GM21367 (cell line): ENCODE data around the gene SLC39A3.

Source experiments
- ATAC-seq: cut with Tn5 transposase; IDR thresholded peaks from one replicate; pipeline ENCODE4 v1.9.1; 2021; ENCODE audit not compliant: unreplicated experiment

Gene SLC39A3

DNA sequence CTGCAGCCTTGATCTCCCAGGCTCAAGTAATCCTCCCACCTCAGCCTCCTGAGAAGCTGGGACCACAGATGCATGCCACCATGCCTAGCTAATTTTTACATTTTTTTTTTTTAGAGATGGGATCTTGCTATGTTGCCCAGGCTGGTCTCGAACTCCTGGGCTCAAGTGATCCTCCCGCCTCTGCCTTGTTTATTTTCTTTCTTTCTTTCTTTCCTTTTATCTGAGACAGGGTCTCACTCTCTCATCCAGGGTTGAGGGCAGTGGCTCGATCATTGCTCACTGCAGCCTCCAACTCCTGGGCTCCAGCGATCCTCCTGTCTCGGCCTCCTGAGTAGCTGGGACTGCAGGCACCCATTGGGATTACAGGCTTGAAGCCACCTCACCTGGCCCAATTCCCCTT, 33.6 kb downstream of the SLC39A3 start:
- no peak for ATAC-seq

DNA sequence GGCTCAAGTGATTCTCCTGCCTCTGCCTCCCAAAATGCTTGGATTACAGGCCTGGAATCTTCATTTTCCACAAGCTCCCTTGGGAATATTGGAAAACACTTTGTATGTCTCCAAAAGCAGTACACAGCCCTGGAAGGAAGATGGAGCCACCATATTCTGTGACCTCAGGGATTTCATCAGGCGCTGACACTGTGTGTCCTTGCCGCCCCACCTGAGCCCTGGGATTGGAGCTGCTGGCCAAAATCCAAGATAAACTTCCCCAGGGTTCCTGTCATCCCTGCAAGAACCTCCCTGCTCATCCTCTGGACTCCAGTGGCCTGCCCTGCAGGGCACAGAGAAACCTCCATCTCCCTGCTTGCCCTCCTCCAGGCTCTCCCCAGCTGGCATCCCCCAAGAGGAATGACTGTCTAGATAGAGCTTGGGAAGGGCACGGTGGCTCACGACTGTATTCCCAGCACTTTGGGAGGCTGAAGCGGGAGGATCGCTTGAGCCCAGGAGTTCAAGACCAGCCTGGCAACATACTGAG, 36.1 kb downstream of the SLC39A3 start:
- ATAC-seq: no peak

DNA sequence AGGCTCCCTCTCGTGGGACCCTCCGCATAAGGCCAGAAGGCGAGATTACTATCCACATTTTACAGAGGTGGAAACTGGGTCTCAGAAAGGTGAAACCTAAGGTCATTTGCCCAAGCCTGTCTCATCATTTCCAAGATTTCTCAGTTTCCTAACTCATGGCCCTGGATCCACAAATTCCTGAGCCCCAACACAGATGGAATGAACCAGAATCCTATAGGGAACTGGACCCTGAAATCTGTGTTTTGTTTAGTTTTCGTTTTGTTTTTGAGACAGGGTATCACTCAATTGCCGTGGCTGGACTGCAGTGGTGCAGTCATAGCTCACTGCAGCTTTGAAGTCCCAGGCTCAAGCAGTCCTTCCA, 36.8 kb downstream of the SLC39A3 start:
- no peak for ATAC-seq

DNA sequence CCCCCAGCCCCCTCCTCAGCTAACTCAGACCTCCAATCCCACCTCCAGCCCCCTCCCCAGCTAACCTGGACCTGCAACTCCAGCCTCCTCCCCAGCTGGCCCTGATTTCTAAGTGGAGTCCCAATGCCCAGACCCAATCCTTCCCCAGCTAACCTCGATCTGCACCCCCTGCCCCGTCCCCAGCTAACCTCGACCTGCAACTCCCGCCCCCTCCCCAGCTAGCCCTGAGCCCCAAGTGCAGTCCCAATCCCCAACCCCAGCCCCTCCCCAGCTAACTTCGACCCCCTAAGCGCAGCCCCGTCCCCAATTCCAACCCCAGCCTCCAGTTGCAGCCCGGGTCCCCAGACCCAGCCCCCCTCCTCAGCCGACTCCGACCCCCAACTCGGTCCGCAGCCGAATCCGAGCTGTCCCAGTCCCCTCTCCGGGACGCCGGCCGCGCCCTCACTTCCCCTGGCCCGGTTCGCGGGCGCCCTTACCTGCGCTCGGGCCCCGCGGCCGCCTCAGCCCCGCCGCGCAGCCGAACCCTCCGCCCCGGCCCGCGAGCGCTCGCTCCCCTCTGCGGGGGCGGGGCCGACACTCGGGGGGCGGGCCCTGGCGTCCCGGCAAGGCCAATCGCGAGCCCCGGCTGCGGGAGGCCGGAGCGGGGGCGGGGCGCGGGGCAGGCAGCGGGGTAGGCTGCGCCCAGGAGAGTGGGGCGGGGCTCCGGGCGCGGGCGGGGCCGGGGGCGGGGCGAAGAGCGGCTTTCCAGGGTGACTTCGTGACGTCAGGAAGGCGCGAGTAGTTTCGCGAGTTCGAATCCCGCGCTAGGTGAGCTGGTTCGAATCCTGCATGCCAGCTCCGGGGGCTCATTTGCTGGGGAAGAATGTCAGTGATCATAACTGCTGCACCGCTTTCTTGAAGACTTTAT, 37.4 kb downstream of the SLC39A3 start, which contains the start of gene GNG7:
Gene GNG7, minus strand, starts transcription at position 525 of the 907 bp plus-strand sequence. CDS start 182,006 bp downstream, outside the sequence.
- ATAC-seq: peak; percentile 36

DNA sequence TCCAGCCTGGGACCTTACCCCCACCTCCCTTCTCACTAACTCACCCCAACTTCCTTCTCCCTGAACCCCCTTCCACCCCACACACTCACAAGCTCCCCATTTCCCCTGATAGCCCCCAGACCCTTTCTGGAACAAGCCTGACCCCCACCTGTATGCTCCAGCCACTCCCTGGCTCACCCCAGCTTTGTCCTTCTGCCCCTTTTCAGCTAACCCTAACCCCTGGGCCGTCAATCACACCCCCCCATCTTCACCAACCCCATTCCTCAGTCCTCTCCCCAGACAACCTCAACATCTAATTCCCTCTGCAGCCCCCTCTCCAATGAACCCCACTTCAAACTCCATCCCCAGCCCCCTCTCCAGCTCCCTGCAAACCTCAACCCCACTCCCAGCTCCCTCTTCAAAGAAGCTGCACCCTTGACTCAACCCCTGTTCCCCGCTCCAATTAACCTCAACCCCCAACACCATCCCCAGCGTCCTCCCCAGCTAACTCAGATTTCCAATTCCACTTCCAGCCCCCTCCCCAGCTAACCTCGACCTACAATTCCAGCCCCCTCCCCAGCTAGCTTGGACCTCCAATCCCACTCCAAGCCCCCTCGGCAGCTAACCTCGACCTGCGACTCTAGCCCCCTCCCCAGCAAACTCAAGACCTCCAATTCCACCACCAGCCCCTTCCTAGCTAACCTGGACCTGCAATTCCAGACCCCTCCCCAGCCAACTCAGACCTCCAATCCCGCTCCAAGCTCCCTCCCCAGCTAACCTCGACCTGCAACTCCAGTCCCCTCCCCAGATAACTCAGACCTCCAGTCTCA, 38.3 kb downstream of the SLC39A3 start:
- no peak for ATAC-seq

DNA sequence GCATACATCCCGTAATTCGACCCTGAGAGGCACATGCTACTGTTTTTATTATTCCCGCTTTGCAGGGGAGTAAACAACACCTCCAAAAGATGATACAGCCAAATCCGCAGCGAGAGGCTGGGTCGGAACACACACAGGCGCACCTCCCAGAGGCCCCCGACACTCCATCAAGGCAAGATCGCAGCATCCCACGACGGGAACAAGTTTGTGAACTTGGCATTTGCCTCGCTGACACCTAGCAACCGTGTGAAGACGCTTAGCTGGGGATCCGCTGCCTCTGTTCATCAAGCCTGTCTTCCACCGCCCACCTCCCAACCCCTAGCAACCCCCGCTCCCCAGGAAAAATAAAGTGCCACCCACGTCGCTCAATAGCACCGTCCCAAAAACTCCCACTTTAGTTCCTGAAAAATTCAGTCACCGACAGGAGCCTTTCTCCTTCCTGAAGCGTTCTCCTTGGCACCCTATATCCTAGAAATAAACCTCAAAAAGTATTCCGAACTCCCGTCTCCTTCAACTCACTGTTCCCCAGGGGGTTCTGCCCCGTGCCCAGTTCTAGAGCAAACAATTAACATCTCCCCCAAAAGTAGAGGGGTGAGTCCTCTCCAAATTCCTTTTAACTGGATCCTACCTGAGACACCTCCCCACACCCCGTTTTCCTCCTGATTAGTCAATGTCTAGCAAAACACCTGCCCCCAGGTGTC, 39.0 kb downstream of the SLC39A3 start:
- no peak for ATAC-seq

DNA sequence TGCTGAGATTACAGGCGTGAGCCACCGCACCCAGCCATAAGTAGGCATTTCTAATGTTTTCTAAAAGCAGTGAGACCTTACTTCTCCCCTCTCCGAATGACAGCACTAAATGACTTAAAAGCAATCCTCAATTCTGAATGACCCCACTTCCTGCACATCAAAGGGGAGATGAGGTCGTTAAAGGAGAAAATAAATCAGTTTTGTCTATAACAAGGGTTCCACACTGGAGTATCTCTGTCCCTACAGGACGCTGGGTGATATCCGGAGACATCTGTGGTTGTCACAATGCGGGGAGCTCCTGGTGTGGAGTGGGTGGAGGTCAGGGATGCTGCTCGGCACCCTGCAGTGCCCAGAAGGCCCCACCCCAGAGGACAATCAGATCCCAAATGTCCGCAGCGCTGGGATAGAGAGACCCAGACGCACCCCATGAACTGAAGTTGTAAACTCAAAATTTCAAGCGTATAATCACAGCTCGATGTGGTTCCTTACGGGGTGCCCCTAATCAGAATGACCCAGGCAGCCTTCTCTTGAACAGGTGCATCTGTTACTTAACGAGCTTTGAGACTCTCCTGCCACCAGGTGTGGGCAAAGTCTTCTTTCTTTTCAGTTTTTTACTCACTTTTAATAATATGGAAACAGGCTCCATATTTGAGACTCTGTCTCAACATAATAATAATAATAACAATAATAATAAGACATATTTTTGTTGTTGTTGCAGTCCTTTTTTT, 40.2 kb downstream of the SLC39A3 start:
- ATAC-seq: no peak

DNA sequence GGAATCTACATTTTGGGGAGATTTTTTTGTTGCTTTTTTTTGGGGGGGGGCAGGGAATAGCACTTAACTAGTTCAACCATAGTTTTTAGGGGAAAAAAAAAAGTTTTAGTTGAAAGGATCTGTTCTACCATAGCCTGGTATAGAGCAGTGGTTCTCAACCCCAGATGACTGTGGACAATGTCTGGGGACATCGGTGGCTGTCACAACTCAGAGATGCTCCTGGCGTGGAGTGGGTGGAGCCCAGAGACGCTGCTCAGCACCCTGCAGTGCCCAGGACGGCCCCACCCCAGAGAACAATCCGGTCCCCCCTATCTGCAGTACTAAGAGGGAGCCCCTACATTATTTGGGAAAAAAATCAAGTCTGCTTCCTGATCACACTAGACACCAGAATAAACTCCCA, 45.6 kb downstream of the SLC39A3 start:
- no peak for ATAC-seq

DNA sequence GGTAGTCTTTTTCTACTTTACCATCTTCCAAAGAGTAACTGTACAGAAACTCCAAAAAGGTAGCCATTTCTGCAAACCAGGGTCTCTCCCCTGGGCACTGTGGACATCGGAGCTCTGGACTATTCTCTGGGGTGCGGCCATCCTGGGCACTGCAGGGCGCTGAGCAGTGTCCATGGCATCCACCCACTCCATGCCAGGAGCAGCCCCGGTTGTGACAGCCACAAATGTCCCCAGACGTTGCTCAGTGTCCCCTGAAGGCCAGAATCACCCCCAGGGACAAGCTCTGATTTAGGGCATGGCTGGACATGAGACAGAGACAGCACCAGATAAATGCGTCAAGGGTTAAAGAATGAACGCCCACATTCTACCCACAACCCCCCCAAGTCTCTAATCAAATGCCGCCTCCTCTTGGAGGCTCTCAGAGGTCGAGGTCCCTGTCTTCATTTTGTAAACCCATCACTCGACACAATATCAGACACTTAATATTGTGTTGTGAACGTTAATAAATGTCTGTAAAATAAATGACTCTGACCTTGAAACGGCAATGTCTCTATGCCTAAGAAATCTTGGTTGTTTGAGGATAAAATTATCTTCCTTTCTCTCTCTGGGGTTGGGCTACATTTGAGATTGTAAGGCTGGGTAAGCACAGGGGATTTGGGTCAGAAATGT, 46.2 kb downstream of the SLC39A3 start:
- ATAC-seq: no peak

DNA sequence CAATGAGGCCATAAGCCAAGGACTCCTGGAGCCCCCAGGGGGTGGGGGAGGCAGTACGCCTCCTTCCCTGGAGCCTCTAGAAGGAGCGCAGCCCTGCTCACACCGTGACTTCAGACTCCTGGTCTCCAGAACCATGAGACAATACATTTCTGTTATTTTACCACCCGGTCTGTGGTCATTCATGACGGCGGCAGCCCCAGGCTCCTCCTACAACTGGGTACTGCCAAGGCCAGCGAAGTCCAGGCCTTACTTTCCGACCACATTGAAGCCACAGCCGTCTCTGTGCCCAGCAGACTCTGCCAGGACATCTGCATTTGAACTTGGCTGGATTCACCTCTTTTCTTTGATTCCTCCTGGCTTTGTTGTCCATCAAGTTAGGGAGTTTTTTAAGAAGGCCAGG, 47.9 kb downstream of the SLC39A3 start:
- ATAC-seq: no peak

DNA sequence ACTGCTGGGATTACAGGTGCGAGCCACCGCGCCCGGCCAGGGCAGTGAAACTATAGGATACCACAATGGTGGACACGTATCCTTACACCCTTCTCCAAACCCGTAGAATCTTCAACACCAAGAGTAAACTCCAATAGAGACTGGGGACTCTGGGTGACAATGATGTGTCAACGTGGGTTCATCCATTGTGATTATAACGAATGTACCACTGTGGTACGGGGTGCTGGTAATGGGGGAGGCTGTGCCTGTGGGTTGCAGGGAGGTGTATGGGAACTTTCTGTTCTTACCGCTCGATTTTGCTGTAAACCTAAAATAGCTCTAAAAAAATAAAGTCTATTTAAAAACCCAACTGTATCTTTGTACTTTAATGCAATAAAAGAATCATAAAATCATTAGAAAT, 49.0 kb downstream of the SLC39A3 start:
- ATAC-seq: no peak

DNA sequence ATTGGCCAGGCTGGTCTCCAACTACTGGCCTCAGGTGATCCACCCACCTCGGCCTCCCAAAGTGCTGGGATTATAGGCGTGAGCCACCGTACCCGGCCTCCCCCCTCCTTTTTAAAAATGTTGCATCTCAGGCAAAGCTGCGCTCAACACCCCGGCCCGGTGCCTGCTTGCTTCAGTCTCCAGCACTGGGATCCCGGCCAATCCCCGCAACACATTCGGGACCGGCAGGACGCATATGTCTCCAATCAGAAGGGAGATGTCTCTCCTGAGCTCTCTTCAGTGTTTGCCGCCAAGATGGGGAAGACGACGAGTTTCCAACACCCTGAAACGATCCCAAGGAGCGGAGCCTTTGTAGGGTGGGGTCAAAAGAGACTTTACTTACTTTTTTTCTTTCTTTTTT, 53.5 kb downstream of the SLC39A3 start:
- ATAC-seq: no peak

DNA sequence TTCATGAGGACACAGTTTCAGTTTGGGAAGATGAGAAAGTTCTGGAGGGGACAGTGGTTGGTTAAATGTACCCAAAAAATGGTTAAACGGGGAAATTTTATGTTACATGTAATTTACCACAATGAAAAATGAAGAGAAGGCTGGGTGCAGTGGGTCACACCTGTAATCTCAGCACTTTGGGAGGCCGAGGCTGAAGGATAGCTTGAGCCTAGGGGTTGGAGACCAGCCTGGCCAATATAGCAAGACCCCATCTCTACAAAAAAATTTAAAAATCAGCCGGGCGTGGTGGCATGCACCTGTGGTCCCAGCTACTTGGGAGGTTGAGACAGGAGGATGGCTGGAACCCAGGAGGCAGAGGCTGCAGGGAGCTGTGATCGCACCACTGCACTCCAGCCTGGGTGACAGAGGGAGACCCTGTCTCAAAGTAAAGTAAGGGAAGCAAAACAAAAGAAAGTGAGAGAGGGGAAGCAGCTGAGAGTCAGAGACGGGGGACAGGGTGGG, 54.6 kb downstream of the SLC39A3 start:
- ATAC-seq: no peak

DNA sequence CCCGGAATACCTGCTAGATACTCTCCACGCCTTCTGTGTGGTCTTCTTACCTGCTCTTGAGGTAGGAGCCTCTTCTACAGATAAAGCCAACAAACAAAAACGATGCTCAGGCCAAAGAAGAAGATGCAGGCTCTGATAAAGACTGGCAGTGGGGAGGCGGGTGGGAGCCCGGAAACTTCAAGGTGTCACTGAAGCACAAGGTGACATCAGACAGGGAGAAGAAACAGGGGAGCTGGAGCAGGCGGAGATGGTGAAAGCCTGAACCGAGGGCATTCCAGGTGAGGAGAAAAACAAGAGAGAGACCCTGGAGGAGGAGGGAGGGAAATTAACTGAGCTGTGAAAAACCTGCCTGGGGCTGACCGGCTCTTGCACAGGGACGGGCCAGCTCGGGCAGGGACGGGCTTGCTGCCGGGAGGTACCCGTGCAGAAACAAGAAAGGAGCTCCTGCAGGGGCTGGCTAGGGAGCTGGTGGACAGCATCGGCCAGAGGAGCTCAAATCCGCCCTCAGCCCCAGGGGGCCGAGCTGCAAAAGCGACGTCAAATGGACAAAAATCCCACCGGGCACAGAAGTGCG, 56.3 kb downstream of the SLC39A3 start:
- no peak for ATAC-seq
